Measurements from ENCODE around the gene AARS2. TPM values are rescaled to one million over a fixed set of nuclear protein-coding genes. Genes with fewer than 3 reads are reported as not detected.

Gene AARS2
- total RNA-seq, 1 experiment from 2014 or later, result 28.9 TPM

DNA sequence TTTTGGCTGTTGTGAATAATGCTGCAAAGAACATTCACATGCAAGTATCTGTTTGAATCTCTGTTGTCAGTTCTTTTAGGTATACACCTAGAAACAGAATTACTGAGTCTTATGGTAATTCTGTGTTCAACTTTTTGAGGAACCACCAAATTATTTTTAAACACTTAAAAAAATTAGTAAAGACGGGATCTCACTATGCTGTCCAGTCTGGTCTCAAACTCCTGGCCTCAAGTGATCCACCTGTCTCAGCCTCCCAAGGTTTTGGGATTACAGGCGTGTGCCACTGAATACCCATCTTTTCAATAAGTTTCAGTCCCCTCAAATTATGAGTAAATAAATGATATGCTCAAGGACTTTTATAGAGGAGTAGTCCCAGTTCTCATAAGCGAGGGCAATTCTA, 46.8 kb upstream of the AARS2 start (continued):
- TF ChIP-seq, protein P1, sequence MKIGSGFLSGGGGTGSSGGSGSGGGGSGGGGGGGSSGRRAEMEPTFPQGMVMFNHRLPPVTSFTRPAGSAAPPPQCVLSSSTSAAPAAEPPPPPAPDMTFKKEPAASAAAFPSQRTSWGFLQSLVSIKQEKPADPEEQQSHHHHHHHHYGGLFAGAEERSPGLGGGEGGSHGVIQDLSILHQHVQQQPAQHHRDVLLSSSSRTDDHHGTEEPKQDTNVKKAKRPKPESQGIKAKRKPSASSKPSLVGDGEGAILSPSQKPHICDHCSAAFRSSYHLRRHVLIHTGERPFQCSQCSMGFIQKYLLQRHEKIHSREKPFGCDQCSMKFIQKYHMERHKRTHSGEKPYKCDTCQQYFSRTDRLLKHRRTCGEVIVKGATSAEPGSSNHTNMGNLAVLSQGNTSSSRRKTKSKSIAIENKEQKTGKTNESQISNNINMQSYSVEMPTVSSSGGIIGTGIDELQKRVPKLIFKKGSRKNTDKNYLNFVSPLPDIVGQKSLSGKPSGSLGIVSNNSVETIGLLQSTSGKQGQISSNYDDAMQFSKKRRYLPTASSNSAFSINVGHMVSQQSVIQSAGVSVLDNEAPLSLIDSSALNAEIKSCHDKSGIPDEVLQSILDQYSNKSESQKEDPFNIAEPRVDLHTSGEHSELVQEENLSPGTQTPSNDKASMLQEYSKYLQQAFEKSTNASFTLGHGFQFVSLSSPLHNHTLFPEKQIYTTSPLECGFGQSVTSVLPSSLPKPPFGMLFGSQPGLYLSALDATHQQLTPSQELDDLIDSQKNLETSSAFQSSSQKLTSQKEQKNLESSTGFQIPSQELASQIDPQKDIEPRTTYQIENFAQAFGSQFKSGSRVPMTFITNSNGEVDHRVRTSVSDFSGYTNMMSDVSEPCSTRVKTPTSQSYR (CRISPR knock-in tag; IDR thresholded peaks at IDR 0.05), result no peak
- TF ChIP-seq, protein P2, sequence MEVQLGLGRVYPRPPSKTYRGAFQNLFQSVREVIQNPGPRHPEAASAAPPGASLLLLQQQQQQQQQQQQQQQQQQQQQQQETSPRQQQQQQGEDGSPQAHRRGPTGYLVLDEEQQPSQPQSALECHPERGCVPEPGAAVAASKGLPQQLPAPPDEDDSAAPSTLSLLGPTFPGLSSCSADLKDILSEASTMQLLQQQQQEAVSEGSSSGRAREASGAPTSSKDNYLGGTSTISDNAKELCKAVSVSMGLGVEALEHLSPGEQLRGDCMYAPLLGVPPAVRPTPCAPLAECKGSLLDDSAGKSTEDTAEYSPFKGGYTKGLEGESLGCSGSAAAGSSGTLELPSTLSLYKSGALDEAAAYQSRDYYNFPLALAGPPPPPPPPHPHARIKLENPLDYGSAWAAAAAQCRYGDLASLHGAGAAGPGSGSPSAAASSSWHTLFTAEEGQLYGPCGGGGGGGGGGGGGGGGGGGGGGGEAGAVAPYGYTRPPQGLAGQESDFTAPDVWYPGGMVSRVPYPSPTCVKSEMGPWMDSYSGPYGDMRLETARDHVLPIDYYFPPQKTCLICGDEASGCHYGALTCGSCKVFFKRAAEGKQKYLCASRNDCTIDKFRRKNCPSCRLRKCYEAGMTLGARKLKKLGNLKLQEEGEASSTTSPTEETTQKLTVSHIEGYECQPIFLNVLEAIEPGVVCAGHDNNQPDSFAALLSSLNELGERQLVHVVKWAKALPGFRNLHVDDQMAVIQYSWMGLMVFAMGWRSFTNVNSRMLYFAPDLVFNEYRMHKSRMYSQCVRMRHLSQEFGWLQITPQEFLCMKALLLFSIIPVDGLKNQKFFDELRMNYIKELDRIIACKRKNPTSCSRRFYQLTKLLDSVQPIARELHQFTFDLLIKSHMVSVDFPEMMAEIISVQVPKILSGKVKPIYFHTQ (CRISPR knock-in tag; IDR thresholded peaks at IDR 0.05), result no peak
- no peak for TF ChIP-seq ZBTB21 (CRISPR knock-in tag; IDR thresholded peaks at IDR 0.05; ENCODE audit: borderline replicate concordance)
- TF ChIP-seq EMX1 (CRISPR knock-in tag; IDR thresholded peaks at IDR 0.05), result no peak
- no peak for TF ChIP-seq ZNF396 (CRISPR knock-in tag; IDR thresholded peaks at IDR 0.05; ENCODE audit: borderline replicate concordance)
- no peak for TF ChIP-seq CREB1 (CRISPR knock-in tag; IDR thresholded peaks at IDR 0.05)
- TF ChIP-seq NFE2L1 (CRISPR knock-in tag; IDR thresholded peaks at IDR 0.05), result no peak
- no peak for TF ChIP-seq NR3C1 (CRISPR knock-in tag; conservative IDR thresholded peaks at IDR 0.05; ENCODE audit: low read depth)
- TF ChIP-seq GABPB1 (CRISPR knock-in tag; IDR thresholded peaks at IDR 0.05), result no peak

DNA sequence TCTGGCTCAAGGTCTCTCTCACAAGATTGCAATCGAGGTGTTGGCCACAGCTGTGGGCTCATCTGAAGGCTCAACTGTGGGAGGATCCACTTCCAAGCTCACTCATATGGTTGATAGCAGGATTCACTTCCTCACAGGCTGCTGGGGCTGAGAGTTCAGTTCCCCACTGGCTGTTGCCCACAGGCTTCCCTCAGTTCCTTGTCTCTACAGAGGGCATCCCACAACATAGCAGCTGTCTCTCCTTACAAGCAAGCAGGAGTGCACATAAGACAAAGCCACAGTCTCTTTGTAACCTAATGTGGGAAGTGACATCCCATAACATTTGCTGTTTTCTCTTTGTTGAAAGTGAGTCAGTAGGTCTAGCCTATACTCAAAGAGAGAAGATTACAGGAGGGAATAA, 43.3 kb upstream of the AARS2 start:
- TF ChIP-seq, protein P3, sequence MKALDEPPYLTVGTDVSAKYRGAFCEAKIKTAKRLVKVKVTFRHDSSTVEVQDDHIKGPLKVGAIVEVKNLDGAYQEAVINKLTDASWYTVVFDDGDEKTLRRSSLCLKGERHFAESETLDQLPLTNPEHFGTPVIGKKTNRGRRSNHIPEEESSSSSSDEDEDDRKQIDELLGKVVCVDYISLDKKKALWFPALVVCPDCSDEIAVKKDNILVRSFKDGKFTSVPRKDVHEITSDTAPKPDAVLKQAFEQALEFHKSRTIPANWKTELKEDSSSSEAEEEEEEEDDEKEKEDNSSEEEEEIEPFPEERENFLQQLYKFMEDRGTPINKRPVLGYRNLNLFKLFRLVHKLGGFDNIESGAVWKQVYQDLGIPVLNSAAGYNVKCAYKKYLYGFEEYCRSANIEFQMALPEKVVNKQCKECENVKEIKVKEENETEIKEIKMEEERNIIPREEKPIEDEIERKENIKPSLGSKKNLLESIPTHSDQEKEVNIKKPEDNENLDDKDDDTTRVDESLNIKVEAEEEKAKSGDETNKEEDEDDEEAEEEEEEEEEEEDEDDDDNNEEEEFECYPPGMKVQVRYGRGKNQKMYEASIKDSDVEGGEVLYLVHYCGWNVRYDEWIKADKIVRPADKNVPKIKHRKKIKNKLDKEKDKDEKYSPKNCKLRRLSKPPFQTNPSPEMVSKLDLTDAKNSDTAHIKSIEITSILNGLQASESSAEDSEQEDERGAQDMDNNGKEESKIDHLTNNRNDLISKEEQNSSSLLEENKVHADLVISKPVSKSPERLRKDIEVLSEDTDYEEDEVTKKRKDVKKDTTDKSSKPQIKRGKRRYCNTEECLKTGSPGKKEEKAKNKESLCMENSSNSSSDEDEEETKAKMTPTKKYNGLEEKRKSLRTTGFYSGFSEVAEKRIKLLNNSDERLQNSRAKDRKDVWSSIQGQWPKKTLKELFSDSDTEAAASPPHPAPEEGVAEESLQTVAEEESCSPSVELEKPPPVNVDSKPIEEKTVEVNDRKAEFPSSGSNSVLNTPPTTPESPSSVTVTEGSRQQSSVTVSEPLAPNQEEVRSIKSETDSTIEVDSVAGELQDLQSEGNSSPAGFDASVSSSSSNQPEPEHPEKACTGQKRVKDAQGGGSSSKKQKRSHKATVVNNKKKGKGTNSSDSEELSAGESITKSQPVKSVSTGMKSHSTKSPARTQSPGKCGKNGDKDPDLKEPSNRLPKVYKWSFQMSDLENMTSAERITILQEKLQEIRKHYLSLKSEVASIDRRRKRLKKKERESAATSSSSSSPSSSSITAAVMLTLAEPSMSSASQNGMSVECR (CRISPR knock-in tag; IDR thresholded peaks at IDR 0.05; ENCODE audit: borderline replicate concordance), result no peak
- TF ChIP-seq TEAD4 (CRISPR knock-in tag; IDR thresholded peaks at IDR 0.05) (no peak), CREB1 (CRISPR knock-in tag; IDR thresholded peaks at IDR 0.05) (no peak), SP1 (CRISPR knock-in tag; conservative IDR thresholded peaks at IDR 0.05) (no peak), ZNF416 (CRISPR knock-in tag; IDR thresholded peaks at IDR 0.05) (no peak), SOX15 (CRISPR knock-in tag; IDR thresholded peaks at IDR 0.05) (no peak), MAX (CRISPR knock-in tag; IDR thresholded peaks at IDR 0.05) (no peak), ELF4 (CRISPR knock-in tag; IDR thresholded peaks at IDR 0.05; ENCODE audit: low read depth) (no peak), CBFB (CRISPR knock-in tag; IDR thresholded peaks at IDR 0.05; ENCODE audit: low read depth) (no peak), KAT7 (CRISPR knock-in tag; IDR thresholded peaks at IDR 0.05; ENCODE audit: borderline replicate concordance) (no peak)
- TF ChIP-seq, protein P4, sequence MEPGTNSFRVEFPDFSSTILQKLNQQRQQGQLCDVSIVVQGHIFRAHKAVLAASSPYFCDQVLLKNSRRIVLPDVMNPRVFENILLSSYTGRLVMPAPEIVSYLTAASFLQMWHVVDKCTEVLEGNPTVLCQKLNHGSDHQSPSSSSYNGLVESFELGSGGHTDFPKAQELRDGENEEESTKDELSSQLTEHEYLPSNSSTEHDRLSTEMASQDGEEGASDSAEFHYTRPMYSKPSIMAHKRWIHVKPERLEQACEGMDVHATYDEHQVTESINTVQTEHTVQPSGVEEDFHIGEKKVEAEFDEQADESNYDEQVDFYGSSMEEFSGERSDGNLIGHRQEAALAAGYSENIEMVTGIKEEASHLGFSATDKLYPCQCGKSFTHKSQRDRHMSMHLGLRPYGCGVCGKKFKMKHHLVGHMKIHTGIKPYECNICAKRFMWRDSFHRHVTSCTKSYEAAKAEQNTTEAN (CRISPR knock-in tag; IDR thresholded peaks at IDR 0.05), result no peak
- TF ChIP-seq, protein P5, sequence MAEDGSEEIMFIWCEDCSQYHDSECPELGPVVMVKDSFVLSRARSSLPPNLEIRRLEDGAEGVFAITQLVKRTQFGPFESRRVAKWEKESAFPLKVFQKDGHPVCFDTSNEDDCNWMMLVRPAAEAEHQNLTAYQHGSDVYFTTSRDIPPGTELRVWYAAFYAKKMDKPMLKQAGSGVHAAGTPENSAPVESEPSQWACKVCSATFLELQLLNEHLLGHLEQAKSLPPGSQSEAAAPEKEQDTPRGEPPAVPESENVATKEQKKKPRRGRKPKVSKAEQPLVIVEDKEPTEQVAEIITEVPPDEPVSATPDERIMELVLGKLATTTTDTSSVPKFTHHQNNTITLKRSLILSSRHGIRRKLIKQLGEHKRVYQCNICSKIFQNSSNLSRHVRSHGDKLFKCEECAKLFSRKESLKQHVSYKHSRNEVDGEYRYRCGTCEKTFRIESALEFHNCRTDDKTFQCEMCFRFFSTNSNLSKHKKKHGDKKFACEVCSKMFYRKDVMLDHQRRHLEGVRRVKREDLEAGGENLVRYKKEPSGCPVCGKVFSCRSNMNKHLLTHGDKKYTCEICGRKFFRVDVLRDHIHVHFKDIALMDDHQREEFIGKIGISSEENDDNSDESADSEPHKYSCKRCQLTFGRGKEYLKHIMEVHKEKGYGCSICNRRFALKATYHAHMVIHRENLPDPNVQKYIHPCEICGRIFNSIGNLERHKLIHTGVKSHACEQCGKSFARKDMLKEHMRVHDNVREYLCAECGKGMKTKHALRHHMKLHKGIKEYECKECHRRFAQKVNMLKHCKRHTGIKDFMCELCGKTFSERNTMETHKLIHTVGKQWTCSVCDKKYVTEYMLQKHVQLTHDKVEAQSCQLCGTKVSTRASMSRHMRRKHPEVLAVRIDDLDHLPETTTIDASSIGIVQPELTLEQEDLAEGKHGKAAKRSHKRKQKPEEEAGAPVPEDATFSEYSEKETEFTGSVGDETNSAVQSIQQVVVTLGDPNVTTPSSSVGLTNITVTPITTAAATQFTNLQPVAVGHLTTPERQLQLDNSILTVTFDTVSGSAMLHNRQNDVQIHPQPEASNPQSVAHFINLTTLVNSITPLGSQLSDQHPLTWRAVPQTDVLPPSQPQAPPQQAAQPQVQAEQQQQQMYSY (CRISPR knock-in tag; IDR thresholded peaks at IDR 0.05), result no peak
- Mint-ChIP-seq H3K27me3 (ENCODE audit: low read depth) (peaks cover 16% of the 10 kb centered on the region), H3K9me3 (peaks cover 6% of the 10 kb centered on the region; the same call in 1 of the 2 replicates), H3K27ac (no peak overlapping the region), H3K4me1 (no peaks in the 10 kb centered on the region), H3K4me3 (no peak overlapping the region), H3K36me3 (no peaks in the 10 kb centered on the region)
- ChIA-PET POLR2A (no interaction called here), CTCF (no interaction called here)
- DNase-seq (ENCODE audit: low spot score), result no peak
- no peak for ATAC-seq
